Measurements from ENCODE around the gene FKBP4. TPM values are rescaled to one million over a fixed set of nuclear protein-coding genes. Genes with fewer than 3 reads are reported as not detected.

The FKBP4 gene
- total and polyA plus RNA-seq, 9 of the 15 experiments (the other 6 are each of a cell fraction or from before 2014, with no cell fraction given) = 16.3 to 154 (median 90.1) TPM

- TF ChIP-seq ARID4B (CRISPR knock-in tag; IDR thresholded peaks at IDR 0.05) = peak; percentile 40; the same call in 1 of the 2 replicates
- peak in 1 of 2 experiments; percentile 74; a peak in 2 of 4 replicates for TF ChIP-seq MNT (conservative IDR thresholded peaks at IDR 0.05)
- TF ChIP-seq NRF1 (conservative IDR thresholded peaks at IDR 0.05 in 1 of 2, IDR thresholded peaks at IDR 0.05 in 1 of 2) = peak; percentile 66 to 68; a peak in 2 of 4 replicates
- TF ChIP-seq CCNT2 (IDR thresholded peaks at IDR 0.05; ENCODE audit: borderline replicate concordance, extremely low read depth, insufficient read length, low read depth, low read length) = peak; percentile 54
- peak; percentile 69 for TF ChIP-seq ETS1 (conservative IDR thresholded peaks at IDR 0.05; ENCODE audit: control insufficient read depth, low read depth, low read length)
- no peak for TF ChIP-seq CHCHD3 (CRISPR knock-in tag; IDR thresholded peaks at IDR 0.05)
- TF ChIP-seq RBM22 (IDR thresholded peaks at IDR 0.05; ENCODE audit: low read depth, low read length, poor library complexity, severe bottlenecking) = peak; percentile 61
- TF ChIP-seq SIN3A (IDR thresholded peaks at IDR 0.05; ENCODE audit: borderline replicate concordance in 2 of 2, control insufficient read depth in 1 of 2, low read depth in 2 of 2, low read length in 2 of 2) = 0 out of 4 replicates have a peak, but pooled peaks of 1 of the 2 experiments have one; percentile 34
- no peak for TF ChIP-seq HSF4 (CRISPR knock-in tag; IDR thresholded peaks at IDR 0.05; ENCODE audit: borderline replicate concordance)
- peak; percentile 26; the same call in 1 of the 2 replicates for TF ChIP-seq EP400 (IDR thresholded peaks at IDR 0.05)
- no peak for TF ChIP-seq ZNF586 (CRISPR knock-in tag; conservative IDR thresholded peaks at IDR 0.05)
- 0 out of 4 replicates have a peak, but pooled peaks of 1 of the 2 experiments have one; percentile 10 for TF ChIP-seq RCOR1 (IDR thresholded peaks at IDR 0.05; ENCODE audit: borderline replicate concordance in 1 of 2, low read depth in 2 of 2, low read length in 2 of 2)
- TF ChIP-seq POLR2H (tag; IDR thresholded peaks at IDR 0.05; ENCODE audit: low read depth) = no peak
- peak; percentile 59; the same call in 1 of the 2 replicates for TF ChIP-seq CBX1 (IDR thresholded peaks at IDR 0.05; ENCODE audit: low read depth)
- TF ChIP-seq HNRNPLL (IDR thresholded peaks at IDR 0.05; ENCODE audit: low read depth, low read length, poor library complexity, severe bottlenecking) = peak; percentile 44
- TF ChIP-seq TRIM24 (IDR thresholded peaks at IDR 0.05) = no peak
- peak; percentile 32; the same call in 1 of the 2 replicates for TF ChIP-seq CHD2 (IDR thresholded peaks at IDR 0.05; ENCODE audit: low read depth, low read length)
- TF ChIP-seq MYC (IDR thresholded peaks at IDR 0.05; ENCODE audit: low read depth, low read length) = peak; percentile 86
- no peak for TF ChIP-seq MYC (CRISPR knock-in tag; IDR thresholded peaks at IDR 0.05; ENCODE audit: borderline replicate concordance, low read depth)
- no peak for TF ChIP-seq TBL1XR1 (IDR thresholded peaks at IDR 0.05; ENCODE audit: low read length in 2 of 2)
Observed at GRCh38 chr12:2794736-2795289, at the start of gene FKBP4 (continued).
